Brain microvascular endothelial cell (primary cell): ENCODE measurements around the gene ASXL3.

ENCODE experiments used
- DNase-seq: peaks from one replicate; pipeline ENCODE4 v3.0.0-alpha.2; 2020
- H3K27ac ChIP-seq: fragments of 250-450 bp; sonication (Bioruptor Pico); 2 replicates; pipeline ENCODE4 v1.5.1; 2020; ENCODE audit warnings: mild to moderate bottlenecking, moderate library complexity
- H3K27me3 ChIP-seq: fragments of 250-450 bp; sonication (Bioruptor Pico); replicated peaks from 2 replicates; pipeline ENCODE4 v1.5.1; 2020; ENCODE audit warnings: mild to moderate bottlenecking
- H3K36me3 ChIP-seq: fragments of 250-450 bp; sonication (Bioruptor Pico); replicated peaks from 2 replicates; pipeline ENCODE4 v1.5.1; 2020; ENCODE audit warnings: mild to moderate bottlenecking
- H3K4me3 ChIP-seq: 2 replicates; pipeline ENCODE4 v1.5.1; 2011; ENCODE audit warnings: low read depth, mild to moderate bottlenecking, control low read depth, low read length, moderate library complexity
- in situ Hi-C: cut with HindIII; loops from 2 replicates; pipeline ENCODE4 v1.10.0; 2017; ENCODE audit warnings: low sequenced_read_pairs, low pct_ligation_motif_present
- TF ChIP-seq, protein P1 (sequence below): IDR thresholded peaks from 2 replicates; pipeline ENCODE4 v1.5.1; 2011; ENCODE audit warnings: low read depth, mild to moderate bottlenecking, moderate library complexity, low read length, control low read depth, inconsistent platforms; ENCODE audit errors: missing control alignments

The ASXL3 gene

DNA sequence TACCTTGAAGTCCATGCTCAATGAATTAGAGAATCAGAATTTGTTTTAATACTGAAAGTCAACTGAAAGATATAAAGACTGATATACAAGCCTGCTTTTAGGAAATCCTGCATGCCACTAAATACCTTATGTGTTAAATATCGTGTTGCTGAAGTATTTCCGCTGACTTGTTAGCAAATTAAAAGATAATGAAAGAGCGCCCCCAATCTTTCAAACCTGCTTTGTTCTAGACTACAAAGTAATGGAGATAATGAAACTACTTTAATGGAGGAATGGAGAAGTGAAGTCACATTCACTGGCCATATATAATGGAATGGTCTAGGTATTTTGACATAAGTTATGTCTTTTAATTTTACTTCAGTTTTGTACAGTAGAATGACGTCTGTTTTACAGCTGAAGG is 95.7 kb downstream of the ASXL3 start:
- in situ Hi-C loops = no loop called here
- no peaks in the 10 kb centered on the region for H3K36me3 ChIP-seq
- no peaks in the 10 kb centered on the region for H3K27me3 ChIP-seq
- TF ChIP-seq, protein P1, sequence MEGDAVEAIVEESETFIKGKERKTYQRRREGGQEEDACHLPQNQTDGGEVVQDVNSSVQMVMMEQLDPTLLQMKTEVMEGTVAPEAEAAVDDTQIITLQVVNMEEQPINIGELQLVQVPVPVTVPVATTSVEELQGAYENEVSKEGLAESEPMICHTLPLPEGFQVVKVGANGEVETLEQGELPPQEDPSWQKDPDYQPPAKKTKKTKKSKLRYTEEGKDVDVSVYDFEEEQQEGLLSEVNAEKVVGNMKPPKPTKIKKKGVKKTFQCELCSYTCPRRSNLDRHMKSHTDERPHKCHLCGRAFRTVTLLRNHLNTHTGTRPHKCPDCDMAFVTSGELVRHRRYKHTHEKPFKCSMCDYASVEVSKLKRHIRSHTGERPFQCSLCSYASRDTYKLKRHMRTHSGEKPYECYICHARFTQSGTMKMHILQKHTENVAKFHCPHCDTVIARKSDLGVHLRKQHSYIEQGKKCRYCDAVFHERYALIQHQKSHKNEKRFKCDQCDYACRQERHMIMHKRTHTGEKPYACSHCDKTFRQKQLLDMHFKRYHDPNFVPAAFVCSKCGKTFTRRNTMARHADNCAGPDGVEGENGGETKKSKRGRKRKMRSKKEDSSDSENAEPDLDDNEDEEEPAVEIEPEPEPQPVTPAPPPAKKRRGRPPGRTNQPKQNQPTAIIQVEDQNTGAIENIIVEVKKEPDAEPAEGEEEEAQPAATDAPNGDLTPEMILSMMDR = no peak
- no peak overlapping the region for H3K27ac ChIP-seq
- H3K4me3 ChIP-seq = no peak overlapping the region
- no peak for DNase-seq

DNA sequence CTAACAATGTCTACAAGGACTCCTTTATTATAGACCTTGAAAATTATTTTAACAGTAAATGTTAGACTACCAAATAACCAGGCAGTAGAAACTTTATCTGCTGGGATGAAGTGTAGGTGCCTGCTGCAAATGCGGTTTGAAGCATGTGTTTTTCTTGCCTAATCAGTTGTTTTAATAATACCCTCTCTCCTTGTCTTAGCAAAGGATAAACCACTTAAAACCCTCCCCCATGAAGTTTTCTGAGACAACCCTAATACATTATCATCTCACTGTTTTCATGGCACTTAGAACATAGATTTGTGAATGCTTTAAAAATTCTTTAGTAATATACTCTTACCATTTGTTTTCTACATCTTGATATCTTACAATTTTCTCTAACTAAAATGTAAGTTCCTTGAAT is 98.6 kb downstream of the ASXL3 start:
- no peaks in the 10 kb centered on the region for H3K36me3 ChIP-seq
- TF ChIP-seq, protein P1 = no peak
- no peaks in the 10 kb centered on the region for H3K27me3 ChIP-seq
- H3K4me3 ChIP-seq = no peak overlapping the region
- H3K27ac ChIP-seq = no peak overlapping the region
- in situ Hi-C loops = no loop called here
- DNase-seq = no peak

DNA sequence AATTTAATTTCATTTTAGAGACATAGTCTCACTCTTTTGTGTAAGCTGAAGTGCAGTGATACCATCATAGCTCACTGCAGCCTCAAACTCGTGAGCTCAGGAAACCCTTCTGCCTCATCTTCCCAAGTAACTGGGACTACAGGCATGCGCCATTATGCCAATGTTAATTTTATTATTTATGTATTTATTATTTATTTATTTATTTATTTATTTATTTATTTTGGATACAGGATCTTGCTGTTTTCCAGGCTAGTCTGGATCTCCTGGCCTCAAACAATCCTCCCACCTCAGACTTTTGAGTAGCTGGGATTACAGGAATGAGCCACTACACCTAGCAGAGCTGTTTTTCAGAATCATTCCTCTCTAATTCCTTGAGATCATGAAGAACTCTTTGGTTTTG is 99.9 kb downstream of the ASXL3 start:
- Histone ChIP-seq H3K4me3 (no peak overlapping the region), H3K27ac (no peak overlapping the region), H3K36me3 (no peaks in the 10 kb centered on the region), H3K27me3 (no peaks in the 10 kb centered on the region)
- TF ChIP-seq, protein P1 = no peak
- in situ Hi-C loops = no loop called here
- DNase-seq = no peak

DNA sequence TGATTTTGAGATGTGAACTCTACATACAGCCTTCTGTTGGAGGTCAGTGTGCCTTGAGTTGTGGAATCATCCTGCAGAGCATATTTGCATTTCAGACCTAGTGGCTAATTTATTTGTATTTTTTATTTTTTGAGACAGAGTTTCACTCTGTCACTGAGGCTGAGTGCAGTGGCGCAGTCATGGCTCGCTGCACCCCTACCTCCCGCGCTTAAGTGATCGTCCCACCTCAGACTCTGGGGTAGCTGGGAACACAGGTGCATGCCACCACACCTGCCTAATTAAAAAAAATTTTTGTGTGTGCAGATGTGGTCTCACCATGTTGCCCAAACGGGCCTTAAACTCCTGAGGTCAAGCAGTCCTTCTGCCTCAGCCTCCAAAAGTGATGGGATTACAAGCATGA is 104.4 kb downstream of the ASXL3 start:
- no peaks in the 10 kb centered on the region for H3K36me3 ChIP-seq
- no peaks in the 10 kb centered on the region for H3K27me3 ChIP-seq
- H3K4me3 ChIP-seq = no peak overlapping the region
- in situ Hi-C loops = no loop called here
- no peak overlapping the region for H3K27ac ChIP-seq
- TF ChIP-seq, protein P1 = no peak
- DNase-seq = no peak

DNA sequence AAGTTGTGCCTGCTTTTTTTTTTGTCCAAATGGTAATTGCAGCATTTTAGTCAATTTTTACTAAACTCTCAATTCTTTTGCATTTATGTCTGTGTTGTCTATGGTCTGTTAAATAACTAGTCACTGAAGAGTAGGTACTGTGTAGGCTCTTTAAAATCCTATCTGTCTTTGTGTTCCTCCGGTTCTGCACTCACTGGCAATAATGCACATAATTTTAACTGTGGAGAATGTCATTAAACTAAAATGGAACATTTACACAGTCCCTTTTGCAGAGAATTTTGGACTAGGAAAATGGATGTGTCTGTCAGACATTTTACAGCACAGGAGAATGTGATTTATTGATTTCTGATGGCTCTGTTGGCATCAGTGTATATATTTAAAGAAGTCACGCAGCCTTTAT is 116.6 kb downstream of the ASXL3 start:
- no peaks in the 10 kb centered on the region for H3K27me3 ChIP-seq
- H3K36me3 ChIP-seq = no peaks in the 10 kb centered on the region
- H3K4me3 ChIP-seq = no peak overlapping the region
- in situ Hi-C loops = no loop called here
- no peak overlapping the region for H3K27ac ChIP-seq
- no peak for DNase-seq
- TF ChIP-seq, protein P1 = no peak

DNA sequence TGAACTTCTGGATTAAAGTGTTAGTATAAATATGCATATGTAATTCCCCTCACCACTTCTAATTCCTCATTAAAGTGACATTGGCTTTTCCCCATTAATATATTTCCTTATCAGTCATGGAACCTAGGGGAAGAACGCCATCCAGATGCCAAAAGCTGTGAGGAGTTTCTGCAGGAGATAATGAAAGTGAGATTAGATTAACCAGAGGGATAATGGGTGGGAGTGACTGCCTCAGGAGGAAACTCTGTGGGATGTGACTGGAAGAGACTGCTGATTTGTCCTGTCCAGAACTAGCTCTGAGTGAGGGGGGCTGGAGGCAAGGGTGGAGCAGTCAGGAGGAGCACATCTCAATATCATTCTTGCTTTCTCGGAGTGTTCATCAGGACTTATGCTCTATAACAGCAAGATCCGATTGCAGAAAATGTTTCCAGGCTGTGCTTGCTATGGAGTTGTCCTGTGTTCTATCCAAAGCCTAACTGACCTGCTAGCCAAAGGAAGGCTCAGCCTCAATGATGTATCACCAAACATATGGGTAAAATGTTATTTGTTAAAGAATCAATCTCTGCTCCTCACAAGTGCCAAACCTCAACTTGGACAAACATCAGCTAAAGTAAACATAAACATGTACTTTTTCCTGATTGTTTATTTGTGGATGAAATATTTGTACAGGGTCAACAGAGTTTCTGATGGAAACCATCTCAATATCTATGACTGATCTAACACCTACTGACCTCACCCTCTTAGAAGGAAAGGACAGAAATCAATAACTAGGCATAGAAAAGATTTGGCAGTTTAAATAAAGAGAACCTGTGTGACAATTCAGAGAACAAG is 118.5 kb downstream of the ASXL3 start:
- DNase-seq = no peak
- in situ Hi-C loops = no loop called here
- Histone ChIP-seq H3K4me3 (no peak overlapping the region), H3K27me3 (no peaks in the 10 kb centered on the region), H3K27ac (no peak overlapping the region), H3K36me3 (no peaks in the 10 kb centered on the region)
- TF ChIP-seq, protein P1 = no peak
